Activated CD4-positive, alpha-beta memory T cell treated with anti-CD3 and anti-CD28 coated beads, Interleukin-2, amount 10 ng/mL, durations not matched to agents 7 days and 5 days (primary cell): ENCODE results near the gene NPHS2. TPM values are rescaled to one million over a fixed set of nuclear protein-coding genes. Genes with fewer than 3 reads are reported as not detected.

Experiments used
- CTCF ChIA-PET: fragments of 350-600 bp; sonication (Branson Sonifier 250); formaldehyde crosslinking; loops from one replicate; lab custom pipeline; 2021; ENCODE audit warnings: antibody characterized with exemption, inconsistent platforms; lab: Charles Lee
- POLR2A ChIA-PET: fragments of 350-600 bp; sonication (Branson Sonifier 250); formaldehyde crosslinking; loops from one replicate; lab custom pipeline; 2021; ENCODE audit warnings: antibody characterized with exemption; lab: Charles Lee
- DNase-seq: peaks from one replicate; pipeline ENCODE4 v3.0.0-alpha.2; 2020
- H3K27ac Mint-ChIP-seq: one replicate; pipeline ENCODE4 v1.8.0; 2021; ENCODE audit warnings: mild to moderate bottlenecking, mixed read lengths
- H3K27me3 Mint-ChIP-seq: one replicate; pipeline ENCODE4 v1.8.0; 2021; ENCODE audit warnings: mixed read lengths
- H3K36me3 Mint-ChIP-seq: one replicate; pipeline ENCODE4 v1.8.0; 2021; ENCODE audit warnings: low read depth, mixed read lengths
- H3K4me1 Mint-ChIP-seq: one replicate; pipeline ENCODE4 v1.8.0; 2021; ENCODE audit warnings: mixed read lengths
- H3K4me3 Mint-ChIP-seq: one replicate; pipeline ENCODE4 v1.8.0; 2021; ENCODE audit warnings: mild to moderate bottlenecking, mixed read lengths
- H3K9me3 Mint-ChIP-seq: one replicate; pipeline ENCODE4 v1.8.0; 2021; ENCODE audit warnings: mixed read lengths
- total RNA-seq, 2 experiments: library from RNA; stranded (reverse); gene quantifications; one replicate each; pipeline ENCODE4 v1.2.3, GENCODE V29; 2021

Gene NPHS2
- total RNA-seq, 2 experiments from 2014 or later: not detected

- POLR2A ChIA-PET: no interaction called here
- DNase-seq: no peak
- Mint-ChIP-seq H3K27ac (no peak overlapping the region), H3K4me3 (no peak overlapping the region), H3K36me3 (no peaks in the 10 kb centered on the region), H3K9me3 (no peaks in the 10 kb centered on the region), H3K27me3 (peaks cover 2% of the 10 kb centered on the region), H3K4me1 (no peaks in the 10 kb centered on the region)
- CTCF ChIA-PET: no interaction called here
These were observed 58.6 kb downstream of the NPHS2 start for GRCh38 chr1:179516976-179517705.

DNA sequence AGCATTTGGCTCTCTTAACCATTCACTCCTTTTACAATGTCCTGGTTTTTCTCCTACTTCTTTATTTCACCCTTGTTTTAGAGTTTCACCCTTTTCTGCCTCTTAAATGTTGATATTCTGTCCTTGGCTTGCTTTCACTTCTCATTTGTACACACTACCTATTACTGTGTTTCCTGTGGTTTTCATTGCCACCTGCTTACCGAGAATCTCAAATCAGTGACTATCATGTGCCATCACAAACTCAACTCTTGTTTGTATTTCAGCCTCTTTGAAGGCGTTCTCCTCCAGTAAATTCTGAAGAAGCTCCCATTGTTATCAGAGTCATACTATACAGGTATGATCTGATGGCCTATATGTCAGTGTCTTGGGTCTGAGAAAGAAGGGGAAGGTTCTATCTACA is 65.7 kb downstream of the NPHS2 start:
- H3K4me1 Mint-ChIP-seq: peaks cover 3% of the 10 kb centered on the region
- POLR2A ChIA-PET: no interaction called here
- no peak overlapping the region for H3K27ac Mint-ChIP-seq
- CTCF ChIA-PET: no interaction called here
- no peaks in the 10 kb centered on the region for H3K36me3 Mint-ChIP-seq
- DNase-seq: no peak
- no peaks in the 10 kb centered on the region for H3K9me3 Mint-ChIP-seq
- peaks cover 2% of the 10 kb centered on the region for H3K27me3 Mint-ChIP-seq
- H3K4me3 Mint-ChIP-seq: no peak overlapping the region

- Mint-ChIP-seq H3K27ac (no peak overlapping the region), H3K4me3 (no peak overlapping the region), H3K9me3 (no peaks in the 10 kb centered on the region), H3K36me3 (no peaks in the 10 kb centered on the region), H3K4me1 (peaks cover 3% of the 10 kb centered on the region), H3K27me3 (peaks cover 2% of the 10 kb centered on the region)
- ChIA-PET POLR2A (no interaction called here), CTCF (no interaction called here)
- no peak for DNase-seq
These were observed 66.4 kb downstream of the NPHS2 start for GRCh38 chr1:179509384-179509783.

DNA sequence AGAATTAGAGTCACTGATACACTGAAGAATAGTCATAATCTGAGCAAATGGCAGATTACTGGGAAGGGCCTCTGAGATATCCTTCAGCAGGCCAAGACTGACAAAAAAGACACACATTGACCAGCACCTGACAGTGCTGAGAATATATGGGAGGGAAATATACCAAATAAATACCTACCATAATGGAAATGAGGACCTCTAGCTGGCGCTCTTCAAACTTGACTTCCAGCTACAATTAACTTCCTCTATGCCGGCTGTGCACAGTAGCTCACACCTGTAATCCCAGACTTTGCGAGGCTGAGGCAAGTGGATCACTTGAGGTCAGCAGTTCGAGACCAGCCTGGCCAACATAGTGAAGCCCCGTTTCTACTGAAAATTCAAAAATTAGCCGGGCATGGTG is 69.5 kb downstream of the NPHS2 start:
- ChIA-PET CTCF (no interaction called here), POLR2A (no interaction called here)
- no peaks in the 10 kb centered on the region for H3K36me3 Mint-ChIP-seq
- H3K4me1 Mint-ChIP-seq: peaks cover 3% of the 10 kb centered on the region
- no peak overlapping the region for H3K27ac Mint-ChIP-seq
- no peak overlapping the region for H3K4me3 Mint-ChIP-seq
- H3K9me3 Mint-ChIP-seq: no peaks in the 10 kb centered on the region
- no peaks in the 10 kb centered on the region for H3K27me3 Mint-ChIP-seq
- DNase-seq: no peak

Other genes starting within 250 kb of the NPHS2 start
- under 1 TPM in 1 of 2 experiments, not detected in 1; 0.58 TPM for gene AXDND1, start 210.0 kb downstream of the NPHS2 start, total RNA-seq
- not detected for gene TDRD5, start 15.9 kb upstream of the NPHS2 start, total RNA-seq
- gene FAM163A, start 167.3 kb upstream of the NPHS2 start, total RNA-seq: not detected